Body of pancreas (tissue), 4 donors: Measurements from ENCODE around the gene TNS2.
A peak's percentile ranks its signal among the peaks of the same experiment; 100 is the strongest.

Experiments used
- CTCF ChIP-seq, 7 experiments: fragments of 450-650 bp in 4 of 7; fragments of 200-600 bp in 3 of 7; sonication (generic) in 3 of 7; IDR thresholded peaks; one replicate each; pipeline ENCODE4 v1.5.1; 2016 to 2019; ENCODE audit warnings: antibody characterized with exemption in 7 of 7
- POLR2A ChIP-seq, 3 donors: fragments of 450-650 bp; IDR thresholded peaks; one replicate each; pipeline ENCODE4 v1.6.1; 2016; ENCODE audit warnings: antibody characterized with exemption in 3 of 3, mild to moderate bottlenecking in 2 of 3

GRCh38 chr12:53049571-53050318 lies at the start of gene TNS2:
- no peak for TF ChIP-seq CTCF (IDR thresholded peaks at IDR 0.05)
- TF ChIP-seq POLR2A (IDR thresholded peaks at IDR 0.05): peak; percentile 53 to 81 (median 72)
